Measurements from ENCODE around the gene FGB.
"Not testable (repeated sequence)": the region's sequence is repeated elsewhere in the genome, so short reads cannot be mapped to it uniquely, and the experiment has no call there.

GRCh38 chr4:154594343-154594742 is 31.5 kb downstream of the FGB start:
- not testable (repeated sequence) for TF ChIP-seq CTCF (IDR thresholded peaks at IDR 0.05); EZH2 (IDR thresholded peaks at IDR 0.05; ENCODE audit: borderline replicate concordance, insufficient read depth, low read depth, low read length, poor library complexity, severe bottlenecking)
